ENCODE measurements around the gene PRKACG. TPM values are rescaled to one million over a fixed set of nuclear protein-coding genes. Genes with fewer than 3 reads are reported as not detected.

The PRKACG gene
- total RNA-seq, 1 donor from 2014 or later: not detected

Other genes with a start within 250 kb of the PRKACG start
- gene FXN, start 21.6 kb upstream of the PRKACG start, total RNA-seq: 6.5 and 12.9 TPM in 2 replicates
- 12.2 and 13.5 TPM in 2 replicates for gene TJP2, start 160.2 kb upstream of the PRKACG start, total RNA-seq

Measured in myocyte (in vitro differentiated cells).